ENCODE measurements around the gene CERCAM.
"Not testable (repeated sequence)": the region's sequence is repeated elsewhere in the genome, so short reads cannot be mapped to it uniquely, and the experiment has no call there.

DNA sequence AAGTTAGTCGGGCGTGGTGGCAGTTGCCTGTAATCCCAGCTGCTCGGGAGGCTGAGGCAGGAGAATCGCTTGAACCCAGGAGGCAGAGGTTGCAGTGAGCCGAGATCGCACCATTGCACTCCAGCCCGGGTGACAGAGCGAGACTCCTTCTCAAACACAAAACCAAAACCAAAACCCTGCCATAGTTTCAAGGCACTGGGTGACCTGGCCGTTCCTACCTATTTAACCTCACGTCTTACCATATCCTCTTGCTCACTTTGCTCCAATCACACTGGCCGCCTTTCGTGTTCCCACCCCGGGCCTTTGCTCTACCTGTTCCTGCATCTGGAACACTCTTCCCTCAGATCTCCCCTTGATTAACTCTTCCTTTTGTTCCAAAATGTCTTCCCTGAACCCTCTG is 6.9 kb upstream of the CERCAM start:
- TF ChIP-seq, protein P1, sequence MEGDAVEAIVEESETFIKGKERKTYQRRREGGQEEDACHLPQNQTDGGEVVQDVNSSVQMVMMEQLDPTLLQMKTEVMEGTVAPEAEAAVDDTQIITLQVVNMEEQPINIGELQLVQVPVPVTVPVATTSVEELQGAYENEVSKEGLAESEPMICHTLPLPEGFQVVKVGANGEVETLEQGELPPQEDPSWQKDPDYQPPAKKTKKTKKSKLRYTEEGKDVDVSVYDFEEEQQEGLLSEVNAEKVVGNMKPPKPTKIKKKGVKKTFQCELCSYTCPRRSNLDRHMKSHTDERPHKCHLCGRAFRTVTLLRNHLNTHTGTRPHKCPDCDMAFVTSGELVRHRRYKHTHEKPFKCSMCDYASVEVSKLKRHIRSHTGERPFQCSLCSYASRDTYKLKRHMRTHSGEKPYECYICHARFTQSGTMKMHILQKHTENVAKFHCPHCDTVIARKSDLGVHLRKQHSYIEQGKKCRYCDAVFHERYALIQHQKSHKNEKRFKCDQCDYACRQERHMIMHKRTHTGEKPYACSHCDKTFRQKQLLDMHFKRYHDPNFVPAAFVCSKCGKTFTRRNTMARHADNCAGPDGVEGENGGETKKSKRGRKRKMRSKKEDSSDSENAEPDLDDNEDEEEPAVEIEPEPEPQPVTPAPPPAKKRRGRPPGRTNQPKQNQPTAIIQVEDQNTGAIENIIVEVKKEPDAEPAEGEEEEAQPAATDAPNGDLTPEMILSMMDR (conservative IDR thresholded peaks at IDR 0.05; ENCODE audit: low read depth, low read length), result not testable (repeated sequence)
- not testable (repeated sequence) for TF ChIP-seq NFE2L2 (IDR thresholded peaks at IDR 0.05; ENCODE audit: low read depth, low read length); FOS (IDR thresholded peaks at IDR 0.05; ENCODE audit: low read depth, low read length); POLR2A (IDR thresholded peaks at IDR 0.05; ENCODE audit: low read depth, low read length); RAD21 (IDR thresholded peaks at IDR 0.05; ENCODE audit: low read length); CHD1 (IDR thresholded peaks at IDR 0.05; ENCODE audit: low read depth, low read length); CEBPB (IDR thresholded peaks at IDR 0.05; ENCODE audit: low read depth, low read length); RFX5 (IDR thresholded peaks at IDR 0.05; ENCODE audit: low read depth, low read length); RCOR1 (IDR thresholded peaks at IDR 0.05; ENCODE audit: insufficient replicate concordance, low read length)
- TF ChIP-seq, protein P2, sequence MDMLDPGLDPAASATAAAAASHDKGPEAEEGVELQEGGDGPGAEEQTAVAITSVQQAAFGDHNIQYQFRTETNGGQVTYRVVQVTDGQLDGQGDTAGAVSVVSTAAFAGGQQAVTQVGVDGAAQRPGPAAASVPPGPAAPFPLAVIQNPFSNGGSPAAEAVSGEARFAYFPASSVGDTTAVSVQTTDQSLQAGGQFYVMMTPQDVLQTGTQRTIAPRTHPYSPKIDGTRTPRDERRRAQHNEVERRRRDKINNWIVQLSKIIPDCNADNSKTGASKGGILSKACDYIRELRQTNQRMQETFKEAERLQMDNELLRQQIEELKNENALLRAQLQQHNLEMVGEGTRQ (IDR thresholded peaks at IDR 0.05; ENCODE audit: low read depth, low read length), result not testable (repeated sequence)
- TF ChIP-seq, protein P3, sequence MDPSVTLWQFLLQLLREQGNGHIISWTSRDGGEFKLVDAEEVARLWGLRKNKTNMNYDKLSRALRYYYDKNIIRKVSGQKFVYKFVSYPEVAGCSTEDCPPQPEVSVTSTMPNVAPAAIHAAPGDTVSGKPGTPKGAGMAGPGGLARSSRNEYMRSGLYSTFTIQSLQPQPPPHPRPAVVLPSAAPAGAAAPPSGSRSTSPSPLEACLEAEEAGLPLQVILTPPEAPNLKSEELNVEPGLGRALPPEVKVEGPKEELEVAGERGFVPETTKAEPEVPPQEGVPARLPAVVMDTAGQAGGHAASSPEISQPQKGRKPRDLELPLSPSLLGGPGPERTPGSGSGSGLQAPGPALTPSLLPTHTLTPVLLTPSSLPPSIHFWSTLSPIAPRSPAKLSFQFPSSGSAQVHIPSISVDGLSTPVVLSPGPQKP (IDR thresholded peaks at IDR 0.05; ENCODE audit: borderline replicate concordance, low read depth, low read length), result not testable (repeated sequence)

Measured in IMR-90 (cell line).